NCI-H1417 (cell line): Measurements from ENCODE around the gene CDK10.
"Not testable (repeated sequence)": the region's sequence is repeated elsewhere in the genome, so short reads cannot be mapped to it uniquely, and the experiment has no call there.

Experiments used
- DNase-seq, 3 experiments: peaks; one replicate each; lab custom pipeline; 2025; lab: John Stamatoyannopoulos, UW

The CDK10 gene

GRCh38 chr16:89695875-89696669, 9.6 kb downstream of the CDK10 start:
- DNase-seq, result peak in 1 of 3 experiments; percentile 4

- peak in 1 of 3 experiments; percentile 35 for DNase-seq
These were observed 10.2 kb downstream of the CDK10 start for GRCh38 chr16:89696670-89697128.

GRCh38 chr16:89697161-89697615, 10.7 kb downstream of the CDK10 start:
- peak in 2 of 3 experiments; percentile 83 to 92 for DNase-seq

GRCh38 chr16:89697616-89698331, 11.3 kb downstream of the CDK10 start:
- peak in 2 of 3 experiments; percentile 73 to 84 for DNase-seq

GRCh38 chr16:89698717-89699116, 12.2 kb downstream of the CDK10 start:
- not testable (repeated sequence) for DNase-seq

GRCh38 chr16:89699629-89700099, 13.2 kb downstream of the CDK10 start:
- not testable (repeated sequence) for DNase-seq

- peak; percentile 95 to 99 (median 98) for DNase-seq
These were observed 13.7 kb downstream of the CDK10 start for GRCh38 chr16:89700100-89700648.

GRCh38 chr16:89700649-89701424, 14.3 kb downstream of the CDK10 start:
- DNase-seq, result peak; percentile 46 to 67 (median 62)

GRCh38 chr16:89701425-89702406, 15.2 kb downstream of the CDK10 start, which contains the start of gene SPATA2L:
Gene SPATA2L, minus strand, starts transcription at chr16:89701705. Its CDS starts 473 bp downstream, at chr16:89701232.
- peak; percentile 88 to 98 (median 97) for DNase-seq

- DNase-seq, result no peak
These were observed 17.8 kb downstream of the CDK10 start for GRCh38 chr16:89704281-89704680.

GRCh38 chr16:89705006-89705405, 18.5 kb downstream of the CDK10 start:
- DNase-seq, result no peak

GRCh38 chr16:89706518-89707260, 20.2 kb downstream of the CDK10 start:
- DNase-seq, result no peak

- no peak for DNase-seq
These were observed 21.2 kb downstream of the CDK10 start for GRCh38 chr16:89707695-89708094.

- no peak for DNase-seq
These were observed 22.0 kb downstream of the CDK10 start for GRCh38 chr16:89708481-89708931.

- DNase-seq, result no peak
These were observed 22.7 kb downstream of the CDK10 start for GRCh38 chr16:89709166-89709565.

GRCh38 chr16:89709716-89710432, 23.4 kb downstream of the CDK10 start:
- DNase-seq, result no peak

- DNase-seq, result no peak
These were observed 24.4 kb downstream of the CDK10 start for GRCh38 chr16:89710709-89711564.
